NCI-H1092 treated with DMSO at 0.1 percent for 48 hours (cell line): Measurements from ENCODE around the gene SUPT20HL2.
"Not testable (repeated sequence)": the region's sequence is repeated elsewhere in the genome, so short reads cannot be mapped to it uniquely, and the experiment has no call there.

Experiments used
- DNase-seq: peaks from one replicate; lab custom pipeline; 2025; lab: John Stamatoyannopoulos, UW

The SUPT20HL2 gene

DNA sequence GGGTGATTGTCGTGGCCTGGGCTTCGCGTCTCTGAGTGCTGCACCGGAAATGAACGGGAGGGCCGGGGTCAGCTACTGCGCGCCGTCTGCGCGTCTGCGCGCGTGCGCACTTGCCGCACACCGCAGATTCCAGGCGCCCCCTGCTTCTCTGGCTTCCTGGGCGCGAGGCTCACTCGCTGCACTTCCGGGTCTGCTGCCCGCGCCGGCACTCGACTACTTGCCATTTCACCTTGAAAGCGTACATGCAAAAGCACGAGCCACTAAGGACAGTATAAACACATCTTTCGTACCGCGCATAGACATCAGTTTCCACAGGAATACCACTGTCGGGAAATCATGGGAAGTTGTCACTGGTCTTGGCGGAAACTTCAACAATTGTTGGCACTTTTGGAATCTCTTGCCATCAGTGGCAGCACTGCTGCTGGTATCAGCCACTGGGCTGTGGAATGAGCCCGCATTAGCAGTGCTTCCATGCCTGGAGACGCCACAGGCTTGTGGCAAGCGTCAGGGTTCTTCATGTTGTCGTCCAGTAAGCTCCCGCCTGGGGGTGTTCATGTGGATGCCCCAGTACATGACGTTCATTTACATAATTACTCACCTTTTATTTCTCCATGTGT, at the start of gene SUPT20HL2:
Gene SUPT20HL2 (minus strand): TSS at position 51 of the 617 bp plus-strand sequence. CDS start 754 bp downstream, outside the sequence.
- no peak for DNase-seq

DNA sequence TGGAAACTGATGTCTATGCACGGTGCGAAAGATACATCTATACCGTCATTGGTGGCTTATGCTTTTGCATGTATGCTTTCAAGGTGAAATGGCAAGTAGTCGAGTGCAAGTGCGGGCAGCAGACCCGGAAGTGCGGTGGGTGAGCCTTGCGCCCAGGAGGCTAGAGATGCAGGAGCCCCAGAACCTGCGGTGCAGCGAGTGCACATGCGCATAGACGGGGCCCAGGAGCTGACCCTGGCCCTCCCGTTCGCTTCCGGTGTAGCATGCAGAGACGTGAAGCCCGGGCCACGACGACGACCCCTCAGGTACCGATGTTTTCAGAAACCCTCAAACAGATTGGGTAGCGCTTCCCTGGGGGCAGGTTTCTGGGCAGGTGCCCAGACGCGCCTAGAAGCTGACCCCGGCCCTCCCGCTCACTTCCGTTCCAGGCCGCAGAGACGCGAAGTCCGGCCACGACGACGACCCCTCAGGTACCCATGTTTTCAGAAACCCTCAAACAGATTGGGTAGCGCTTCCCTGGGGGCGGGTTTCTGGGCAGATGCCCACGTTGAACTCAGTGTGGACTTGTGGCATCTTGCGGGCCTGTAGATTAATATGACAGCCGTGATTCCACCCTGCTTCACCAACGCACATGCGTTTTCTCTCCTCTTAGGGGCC, 48.3 kb upstream of the SUPT20HL2 start:
- DNase-seq = not testable (repeated sequence)

DNA sequence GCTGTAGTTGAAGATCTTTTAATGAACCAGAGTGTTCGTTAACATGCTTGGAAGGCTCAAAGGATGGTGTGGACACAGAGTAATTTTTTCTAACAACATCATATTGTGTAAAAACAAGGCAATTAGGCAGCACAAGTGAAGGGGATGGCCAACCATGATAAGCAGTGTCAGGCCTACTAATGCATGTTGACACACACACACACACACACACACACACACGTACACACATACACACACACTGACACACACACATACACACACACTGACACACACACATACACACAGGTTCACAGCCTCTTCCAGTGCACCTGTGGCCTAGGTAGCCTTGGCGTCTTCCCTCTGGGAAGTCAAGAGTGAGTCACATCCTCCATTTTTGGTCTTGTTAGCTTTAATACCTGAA, 46.4 kb upstream of the SUPT20HL2 start, which contains the start of gene SUPT20HL1:
Gene SUPT20HL1 (plus strand): TSS at position 368 of the 400 bp plus-strand sequence. CDS start 2,122 bp downstream, outside the sequence.
- DNase-seq = no peak

DNA sequence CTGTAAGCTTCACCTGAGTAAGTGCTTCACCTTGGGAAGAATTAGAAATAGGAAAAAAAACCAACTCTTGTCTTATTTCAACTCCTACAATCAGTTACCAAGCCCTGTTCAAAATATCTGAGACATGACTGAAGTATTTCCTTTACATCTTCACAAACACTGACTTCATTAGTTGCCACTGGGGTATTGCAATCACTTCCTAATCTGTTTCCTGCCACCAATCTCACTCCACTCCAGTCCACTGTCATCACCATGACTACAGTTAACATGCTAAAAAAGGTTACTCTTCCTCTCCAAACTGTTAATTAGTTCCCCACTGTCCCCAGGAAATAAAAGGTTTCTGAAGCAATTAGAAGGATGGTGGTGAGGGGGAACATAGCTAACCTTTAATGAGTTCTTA, 43.2 kb upstream of the SUPT20HL2 start:
- DNase-seq = no peak

DNA sequence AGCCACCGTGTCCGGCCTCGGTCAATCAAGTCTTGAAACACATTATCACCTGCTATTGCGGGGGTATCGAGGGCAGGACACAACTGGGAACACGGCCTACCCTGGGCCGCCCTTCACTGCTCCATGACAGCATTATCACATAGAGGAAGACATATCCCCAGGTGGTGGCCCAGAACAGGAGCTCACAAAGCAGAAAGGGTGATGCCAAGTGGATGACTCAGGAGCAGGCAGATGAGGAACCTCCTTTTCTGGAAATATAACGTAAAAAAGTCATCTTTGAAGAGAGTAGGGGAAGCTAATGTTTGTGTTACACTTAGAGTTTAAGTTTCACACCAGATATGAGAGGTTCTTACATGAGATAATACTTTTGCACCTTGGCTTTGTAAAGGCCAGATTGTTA, 41.2 kb upstream of the SUPT20HL2 start:
- no peak for DNase-seq

DNA sequence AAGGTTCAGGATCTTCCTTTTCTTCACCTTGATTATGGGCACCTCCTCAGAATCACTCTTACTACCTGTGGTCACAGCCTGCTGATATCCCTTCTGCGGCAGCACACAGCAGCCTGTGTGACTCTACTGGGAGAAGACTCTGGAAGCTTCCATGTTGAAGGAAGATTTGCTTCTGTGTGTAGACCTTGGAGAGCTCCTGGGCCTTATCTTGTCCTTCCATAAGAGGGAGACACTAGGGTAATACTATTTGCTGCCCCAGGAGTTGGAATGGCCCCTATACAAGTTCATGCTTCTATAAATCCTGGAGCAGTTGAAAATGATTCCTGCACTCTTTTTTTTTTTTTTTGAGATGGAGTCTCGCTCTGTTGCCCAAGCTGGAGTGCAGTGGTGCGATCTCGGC, 36.3 kb upstream of the SUPT20HL2 start:
- DNase-seq = no peak

DNA sequence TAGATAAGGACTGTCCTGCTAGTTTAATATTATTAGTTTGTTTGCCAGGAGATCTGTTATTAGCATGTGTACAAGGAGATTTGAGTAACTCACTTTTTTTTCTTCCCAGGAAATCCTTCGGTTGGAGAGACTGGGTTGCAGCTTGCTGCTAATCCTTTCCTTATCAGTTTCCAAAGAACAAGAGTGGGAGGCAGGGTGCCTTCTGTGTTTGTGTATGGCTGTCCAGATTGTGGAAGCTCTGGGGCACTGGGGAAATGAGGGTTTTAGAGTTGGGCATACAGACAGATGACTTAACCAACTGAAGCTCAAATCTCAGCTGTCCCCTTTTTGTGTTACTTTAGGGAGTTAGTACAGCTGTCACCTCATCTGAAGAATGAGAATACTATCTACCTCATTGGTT, 34.0 kb upstream of the SUPT20HL2 start:
- DNase-seq = no peak

DNA sequence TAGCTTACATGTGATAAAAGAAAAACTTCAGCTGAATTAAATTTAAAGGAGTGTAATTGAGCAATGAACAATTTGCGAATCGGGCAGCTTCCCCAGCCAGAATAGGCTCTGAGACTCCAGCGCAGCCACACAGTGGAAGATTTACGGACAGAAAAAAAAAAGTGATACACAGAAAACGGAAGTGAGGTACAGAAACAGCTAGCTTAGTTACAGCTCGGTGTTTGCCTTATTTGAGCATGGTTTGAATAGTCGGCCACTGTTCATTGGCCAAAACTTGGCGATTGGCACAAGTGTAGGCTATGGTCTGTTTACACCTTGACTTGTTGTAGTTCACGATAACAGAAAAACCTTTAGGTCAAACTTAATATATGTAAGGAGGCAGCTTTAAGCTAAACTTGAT, 29.9 kb upstream of the SUPT20HL2 start:
- DNase-seq = no peak

DNA sequence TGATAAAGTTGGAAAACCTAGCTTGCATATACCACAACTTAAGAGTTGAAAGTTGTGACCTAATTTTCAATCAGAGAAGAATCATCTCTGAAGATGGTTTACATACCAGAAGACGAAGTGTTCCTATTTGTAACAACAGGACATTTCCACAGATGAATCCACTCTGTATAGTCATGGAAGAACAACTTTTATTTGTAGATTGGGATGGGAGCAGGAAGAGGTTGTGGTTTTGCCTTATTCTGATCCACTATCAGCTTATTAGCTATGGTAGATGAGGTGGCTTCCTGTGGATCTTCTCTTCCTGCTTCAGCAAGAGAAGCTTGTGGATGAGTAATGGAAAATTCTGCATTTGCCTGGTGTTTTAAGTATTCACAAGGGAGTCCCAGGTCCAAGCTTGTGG, 27.9 kb upstream of the SUPT20HL2 start:
- no peak for DNase-seq

DNA sequence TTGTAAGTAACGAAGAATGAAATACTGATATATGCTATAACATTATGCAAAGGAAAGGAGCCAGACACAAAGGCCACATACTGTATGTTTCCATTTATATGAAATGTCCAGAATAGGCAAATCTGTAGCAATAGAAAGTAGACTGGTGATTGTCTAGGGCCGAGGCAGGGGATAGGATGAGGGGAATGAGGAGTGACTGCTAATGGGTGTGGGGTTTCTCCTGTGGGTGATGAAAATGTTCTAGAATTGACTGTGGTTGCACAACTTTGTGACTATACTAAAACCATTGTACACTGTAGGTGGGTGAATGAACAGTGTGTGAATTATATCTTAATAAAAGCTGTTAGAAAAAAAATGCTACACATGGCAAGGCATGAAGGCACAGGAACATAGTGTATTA, 26.6 kb upstream of the SUPT20HL2 start:
- no peak for DNase-seq

DNA sequence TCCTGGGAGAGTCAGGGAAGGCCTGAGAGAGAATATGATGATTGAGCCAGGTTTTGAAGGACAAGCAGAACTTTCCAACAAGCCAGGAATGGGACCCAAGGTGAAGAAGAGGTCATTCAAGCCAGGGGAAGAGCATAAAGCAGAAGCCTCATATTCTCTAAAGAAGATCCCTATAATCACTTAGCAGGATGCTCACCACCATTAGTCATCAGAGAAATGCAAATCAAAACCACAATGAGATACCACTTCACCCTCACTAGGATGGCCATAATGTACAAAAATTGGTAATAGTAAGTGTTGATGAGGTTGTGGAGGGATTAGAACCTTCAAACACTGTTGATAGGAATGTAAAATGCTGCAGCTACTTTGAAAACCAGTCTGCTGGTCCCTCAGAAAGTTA, 26.0 kb upstream of the SUPT20HL2 start:
- DNase-seq = no peak

DNA sequence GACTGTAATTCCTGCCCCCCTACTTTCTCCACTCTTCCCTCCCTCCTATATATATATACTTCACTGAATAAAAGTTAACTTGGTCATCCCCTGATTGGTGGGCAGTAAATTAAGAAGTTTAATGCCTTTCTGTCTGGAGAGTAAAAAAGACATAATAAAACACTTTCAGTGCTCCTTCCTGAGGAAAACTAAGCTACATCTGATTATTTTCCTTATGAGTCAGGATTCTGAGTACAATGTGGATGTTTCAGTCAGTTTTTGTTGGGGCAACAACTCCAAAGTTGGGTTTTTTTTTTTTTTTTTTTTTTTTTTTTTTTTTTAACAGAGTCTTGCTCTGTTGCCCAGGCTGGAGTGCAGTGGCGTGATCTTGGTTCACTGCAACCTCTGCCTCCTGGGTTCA, 22.0 kb upstream of the SUPT20HL2 start:
- DNase-seq = no peak

DNA sequence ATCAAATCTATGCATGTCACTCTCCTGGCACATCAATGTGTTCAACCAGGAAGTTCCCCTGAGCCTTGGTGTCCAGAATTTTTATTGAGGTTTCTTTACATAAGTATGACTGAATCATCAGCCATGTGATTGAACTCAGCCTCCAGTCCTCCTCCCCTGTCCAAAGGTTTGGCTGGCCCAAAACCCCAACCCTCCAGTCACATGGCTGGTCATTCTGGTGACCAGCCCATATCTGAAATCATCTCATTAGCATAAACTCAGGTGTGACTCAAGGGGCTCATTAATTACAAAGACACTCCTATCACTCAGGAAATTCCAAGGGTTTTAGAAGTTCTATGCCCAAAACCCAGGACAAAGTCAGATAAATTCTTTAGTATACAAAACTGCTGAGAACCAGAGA, 20.6 kb upstream of the SUPT20HL2 start:
- DNase-seq = no peak

DNA sequence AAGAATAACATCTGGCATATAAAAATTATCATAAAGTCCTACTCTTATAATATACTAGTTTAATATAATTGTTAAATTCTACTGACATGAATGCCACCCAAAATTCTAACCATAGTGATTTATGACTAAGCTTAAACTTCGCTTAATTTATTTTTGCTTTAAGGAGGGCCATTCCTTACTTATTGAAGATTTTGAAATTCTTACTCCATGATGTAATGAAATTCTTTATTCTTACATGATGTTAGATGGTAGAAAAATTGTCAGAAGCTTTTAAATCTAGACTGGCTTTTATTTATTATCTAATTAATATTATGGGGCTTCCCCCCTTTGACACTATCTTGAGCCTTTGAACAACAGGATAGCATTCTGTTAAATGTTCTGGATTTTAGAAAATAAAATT, 19.5 kb upstream of the SUPT20HL2 start:
- no peak for DNase-seq

DNA sequence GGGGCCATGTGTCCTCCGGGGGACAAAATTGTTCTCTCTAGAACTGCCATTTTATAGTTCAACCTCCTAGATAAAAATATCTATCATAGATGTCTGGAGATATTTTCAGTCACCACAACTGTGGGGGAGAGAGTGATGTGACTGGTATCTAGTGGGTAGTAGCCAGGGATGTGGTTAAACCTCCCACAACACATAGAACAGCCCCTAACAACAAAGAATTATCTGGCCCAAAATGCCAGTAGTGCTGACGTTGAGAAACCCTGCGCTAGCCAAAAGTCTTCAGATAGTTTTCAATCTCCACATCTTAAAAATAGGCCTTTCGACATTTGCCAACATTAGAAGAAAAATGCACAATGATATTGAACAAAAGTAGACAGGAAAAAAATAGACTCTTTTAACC, 19.0 kb upstream of the SUPT20HL2 start:
- DNase-seq = no peak

DNA sequence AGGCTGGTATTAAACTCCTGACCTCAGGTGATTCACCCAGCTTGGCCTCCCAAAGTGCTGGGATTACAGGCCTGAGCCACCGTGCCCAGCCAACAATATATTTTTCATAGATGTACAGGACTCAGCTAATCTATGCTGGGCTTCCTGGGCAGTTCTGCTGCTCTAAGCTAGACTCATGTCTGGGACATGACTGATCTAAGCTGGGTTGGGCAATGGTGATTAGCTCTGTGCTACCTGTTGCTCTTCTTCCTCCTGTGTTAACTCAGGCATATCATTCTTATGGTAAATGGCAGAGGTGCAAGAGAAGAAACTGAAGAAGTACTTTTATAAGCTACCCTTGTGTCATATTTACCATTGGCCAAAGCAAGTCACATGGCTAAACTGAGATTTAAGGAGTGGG, 11.4 kb upstream of the SUPT20HL2 start:
- no peak for DNase-seq

DNA sequence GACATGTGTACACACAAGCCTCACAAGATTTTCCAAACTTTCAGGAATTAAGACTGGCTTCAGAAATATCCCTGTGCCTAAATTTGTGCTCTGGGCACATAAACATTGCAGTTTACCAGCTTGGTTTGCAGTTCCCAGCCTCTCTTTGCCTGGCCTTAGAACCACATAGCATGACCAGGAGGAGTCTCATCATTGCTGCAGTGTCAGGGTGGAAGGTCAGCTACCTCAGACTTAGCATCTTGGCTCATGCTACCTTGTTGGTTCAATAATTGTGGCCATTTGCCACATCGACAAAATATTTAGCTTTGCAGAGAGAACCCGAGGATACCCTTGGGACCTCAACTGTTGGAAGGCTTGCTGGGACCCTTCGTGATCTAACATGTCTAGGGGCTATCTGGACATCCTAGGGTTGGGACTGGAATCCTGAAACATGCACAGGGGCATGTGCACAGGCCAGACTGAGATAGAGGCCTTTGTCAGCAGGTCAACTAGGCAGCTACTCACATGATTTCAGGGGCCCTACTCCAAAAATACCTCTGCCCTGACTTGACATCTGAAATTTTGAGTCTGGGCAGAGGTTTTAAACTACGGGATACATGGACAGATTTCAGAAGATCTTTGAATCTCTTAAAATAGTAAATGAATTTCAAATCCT, 8.0 kb upstream of the SUPT20HL2 start:
- no peak for DNase-seq

DNA sequence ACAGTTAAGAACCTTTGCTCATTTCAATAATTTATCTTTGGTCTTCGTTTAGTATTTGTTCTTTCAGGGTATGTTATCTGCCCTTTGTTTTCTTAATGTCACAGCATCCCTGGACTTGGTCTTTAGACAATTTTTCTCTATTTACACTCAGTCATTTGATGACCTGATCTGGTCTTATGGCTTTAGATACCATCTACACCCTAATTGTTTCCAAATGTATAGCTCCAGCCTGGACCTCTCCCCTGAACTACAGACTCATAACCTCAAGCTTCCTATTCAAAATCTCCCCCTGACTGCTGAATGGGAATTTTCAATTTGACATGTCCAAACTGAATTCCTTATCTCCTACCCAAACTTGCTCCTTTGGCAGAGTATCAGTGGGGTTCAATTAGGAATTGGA, 3.7 kb upstream of the SUPT20HL2 start:
- DNase-seq = no peak

DNA sequence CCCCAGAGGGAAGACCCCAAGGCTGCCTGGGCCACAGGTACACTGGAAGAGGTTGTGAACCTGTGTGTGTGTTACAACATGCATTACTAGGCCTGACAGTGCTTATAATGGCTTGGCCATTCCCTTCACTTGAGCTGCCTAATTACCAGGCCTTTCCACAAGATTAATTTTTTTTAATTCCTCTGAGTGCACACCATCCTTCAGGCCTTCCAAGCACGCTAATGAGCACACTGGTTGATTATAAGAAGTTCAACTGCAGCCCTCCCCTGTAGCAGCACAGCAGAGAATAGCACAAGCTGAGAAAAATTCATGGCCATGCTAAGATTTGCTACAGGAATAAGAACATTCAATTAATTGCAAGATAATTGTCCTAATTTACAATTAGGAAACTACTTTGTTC, 2.2 kb upstream of the SUPT20HL2 start:
- no peak for DNase-seq

DNA sequence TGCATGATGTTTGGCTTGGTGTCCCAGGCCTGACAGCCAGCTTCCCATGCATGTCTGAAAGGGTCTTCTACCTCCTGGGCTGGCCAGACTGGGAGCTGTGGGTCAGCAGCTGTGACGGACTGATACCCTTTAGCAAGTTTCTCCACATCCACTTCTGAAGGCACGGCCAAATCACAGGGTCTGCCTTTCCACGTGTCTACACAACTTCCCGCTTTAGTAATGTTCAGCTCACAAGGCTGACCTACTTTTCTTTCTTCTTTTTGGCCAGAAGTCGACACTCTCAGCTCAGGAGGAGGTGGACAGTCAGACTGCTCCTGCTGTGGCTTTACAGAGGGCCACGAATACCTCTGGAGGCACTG, 1.6 kb downstream of the SUPT20HL2 start:
- DNase-seq = not testable (repeated sequence)

DNA sequence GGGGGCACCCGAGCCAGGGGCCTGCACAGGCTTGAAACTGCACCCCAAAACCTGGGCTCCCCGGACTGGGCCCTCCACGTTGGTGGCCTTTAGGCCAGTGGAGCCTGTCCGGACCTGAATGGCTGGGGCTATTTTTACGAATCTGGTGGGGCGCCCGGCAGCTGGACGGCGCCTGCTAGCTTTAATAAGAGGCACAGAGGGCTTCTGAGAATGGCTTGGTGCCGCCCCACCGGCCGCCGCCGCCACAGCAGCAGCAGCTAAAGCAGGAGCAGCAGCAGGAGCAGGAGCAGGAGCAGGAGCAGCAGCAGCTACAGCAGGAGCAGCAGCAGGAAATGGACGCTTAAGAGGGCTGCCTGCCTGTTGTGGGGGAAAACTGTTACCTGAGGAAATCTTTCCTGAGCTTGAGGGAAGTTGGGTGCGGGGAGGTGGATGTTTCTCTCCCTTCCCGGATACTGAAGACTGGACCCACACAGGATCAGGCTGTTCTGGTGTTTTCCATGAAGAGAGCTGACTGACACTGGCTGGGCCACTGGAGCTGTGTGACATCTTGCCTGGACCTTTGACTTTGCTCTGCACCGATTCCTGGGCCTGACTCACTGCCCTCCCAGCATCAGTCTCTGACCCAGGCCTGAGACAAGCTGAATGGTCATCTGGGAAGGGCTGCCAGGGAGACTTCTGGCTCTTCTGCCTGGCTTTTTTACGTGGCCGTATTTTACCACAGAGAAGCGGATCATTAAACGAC, 2.2 kb downstream of the SUPT20HL2 start:
- DNase-seq = not testable (repeated sequence)

DNA sequence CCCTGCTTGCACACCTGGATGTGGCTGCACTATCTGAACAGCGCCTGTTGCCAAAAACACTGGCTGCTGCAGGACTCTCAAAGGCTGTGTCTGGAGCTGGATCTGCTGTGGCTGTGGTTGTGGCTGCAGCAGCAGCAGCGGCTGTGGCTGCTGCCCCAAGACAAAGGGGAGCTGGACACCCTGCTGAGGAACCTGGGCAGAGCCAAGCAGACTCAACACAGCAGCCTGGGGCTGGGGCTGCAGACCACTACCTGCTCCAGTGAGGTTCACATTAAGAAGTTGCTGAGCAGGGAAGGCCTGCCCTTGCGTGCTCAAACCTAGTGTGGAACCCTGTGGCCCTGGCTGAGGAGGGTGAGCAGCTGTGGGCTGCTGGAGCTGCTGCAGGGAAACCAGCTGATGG, 3.0 kb downstream of the SUPT20HL2 start:
- not testable (repeated sequence) for DNase-seq
